HepG2 (cell line): ENCODE measurements around the gene ESR2. TPM values are rescaled to one million over a fixed set of nuclear protein-coding genes. Genes with fewer than 3 reads are reported as not detected.

Experiments
- ATM ChIP-seq: fragments of 450-650 bp; IDR thresholded peaks from 2 replicates; pipeline ENCODE4 v1.7.1; 2017; ENCODE audit warnings: mild to moderate bottlenecking, borderline replicate concordance
- SAP130 ChIP-seq: IDR thresholded peaks from 2 replicates; pipeline ENCODE4 v1.6.1; 2016; ENCODE audit warnings: low read depth
- SSRP1 ChIP-seq: IDR thresholded peaks from 2 replicates; pipeline ENCODE4 v1.6.1; 2016; ENCODE audit warnings: control low read depth
- ZMYM2 ChIP-seq: sonication (generic); formaldehyde crosslinking; IDR thresholded peaks from 2 replicates; pipeline ENCODE4 v1.8.0; 2022; ENCODE audit warnings: mild to moderate bottlenecking, missing genetic modification reagents
- ZNF777 ChIP-seq: sonication (generic); formaldehyde crosslinking; IDR thresholded peaks from 2 replicates; pipeline ENCODE4 v1.4.0; 2020; ENCODE audit warnings: missing genetic modification reagents
- ZSCAN12 ChIP-seq: sonication (generic); formaldehyde crosslinking; IDR thresholded peaks from 2 replicates; pipeline ENCODE4 v1.9.0; 2021; ENCODE audit warnings: mild to moderate bottlenecking, missing genetic modification reagents
- ZSCAN21 ChIP-seq: sonication (generic); formaldehyde crosslinking; IDR thresholded peaks from 2 replicates; pipeline ENCODE4 v1.8.0; 2022; ENCODE audit warnings: mild to moderate bottlenecking, missing genetic modification reagents, moderate library complexity, borderline replicate concordance
- polyA plus RNA-seq, 8 experiments: library from polyadenylated mRNA; depleted of rRNA in 3 of 8; stranded (reverse) in 7 of 8; unstranded in 1 of 8; fragments of >200 nt; fragmentation: Illumina TruSeq in 4 of 8; extraction: Trizol in 4 of 8; gene quantifications; 2 replicates each; pipeline versions ENCODE4 v1.2.1 to v1.2.3, GENCODE V29; 2011 to 2016; ENCODE audit warnings: low read depth in 4 of 8, missing spikeins in 1 of 8, mixed read lengths in 1 of 8; ENCODE audit not compliant: insufficient read depth in 1 of 8
- total RNA-seq, 5 experiments: library from RNA; depleted of rRNA; stranded (reverse); fragments of >200 nt; fragmentation: Illumina TruSeq; extraction: Trizol; gene quantifications; 2 replicates each; pipeline ENCODE4 v1.2.3, GENCODE V29; 2016; ENCODE audit warnings: low read depth in 1 of 5
- TF ChIP-seq, protein P1 (sequence below): sonication (generic); formaldehyde crosslinking; IDR thresholded peaks from 2 replicates; pipeline ENCODE4 v1.4.0; 2020; ENCODE audit warnings: missing genetic modification reagents
- TF ChIP-seq, protein P2 (sequence below): sonication (generic); formaldehyde crosslinking; IDR thresholded peaks from 2 replicates; pipeline ENCODE4 v1.5.0; 2020; ENCODE audit warnings: mild to moderate bottlenecking, missing genetic modification reagents
- TF ChIP-seq, protein P3 (sequence below), 2 experiments: sonication (generic) in 1 of 2; formaldehyde crosslinking in 1 of 2; IDR thresholded peaks; 2 replicates each; pipeline versions ENCODE4 v1.4.0 to v1.6.1; 2018 to 2020; ENCODE audit warnings: missing genetic modification reagents in 2 of 2, borderline replicate concordance in 1 of 2, low read depth in 1 of 2, mild to moderate bottlenecking in 1 of 2, missing biosample characterization in 1 of 2
- TF ChIP-seq, protein P4 (sequence below): sonication (generic); formaldehyde crosslinking; IDR thresholded peaks from 2 replicates; pipeline ENCODE4 v1.8.0; 2022; ENCODE audit warnings: mild to moderate bottlenecking, missing genetic modification reagents
- TF ChIP-seq, protein P5 (sequence below): sonication (generic); formaldehyde crosslinking; IDR thresholded peaks from 2 replicates; pipeline ENCODE4 v1.9.0; 2022; ENCODE audit warnings: missing genetic modification reagents, mild to moderate bottlenecking, borderline replicate concordance
- TF ChIP-seq, protein P6 (sequence below): sonication (generic); formaldehyde crosslinking; IDR thresholded peaks from 2 replicates; pipeline ENCODE4 v1.4.0; 2020; ENCODE audit warnings: missing genetic modification reagents

The ESR2 gene
- total and polyA plus RNA-seq, 2 of the 13 experiments (the other 11 are each of a cell fraction or from before 2014, with no cell fraction given): 0.01 to 0.04 TPM

DNA sequence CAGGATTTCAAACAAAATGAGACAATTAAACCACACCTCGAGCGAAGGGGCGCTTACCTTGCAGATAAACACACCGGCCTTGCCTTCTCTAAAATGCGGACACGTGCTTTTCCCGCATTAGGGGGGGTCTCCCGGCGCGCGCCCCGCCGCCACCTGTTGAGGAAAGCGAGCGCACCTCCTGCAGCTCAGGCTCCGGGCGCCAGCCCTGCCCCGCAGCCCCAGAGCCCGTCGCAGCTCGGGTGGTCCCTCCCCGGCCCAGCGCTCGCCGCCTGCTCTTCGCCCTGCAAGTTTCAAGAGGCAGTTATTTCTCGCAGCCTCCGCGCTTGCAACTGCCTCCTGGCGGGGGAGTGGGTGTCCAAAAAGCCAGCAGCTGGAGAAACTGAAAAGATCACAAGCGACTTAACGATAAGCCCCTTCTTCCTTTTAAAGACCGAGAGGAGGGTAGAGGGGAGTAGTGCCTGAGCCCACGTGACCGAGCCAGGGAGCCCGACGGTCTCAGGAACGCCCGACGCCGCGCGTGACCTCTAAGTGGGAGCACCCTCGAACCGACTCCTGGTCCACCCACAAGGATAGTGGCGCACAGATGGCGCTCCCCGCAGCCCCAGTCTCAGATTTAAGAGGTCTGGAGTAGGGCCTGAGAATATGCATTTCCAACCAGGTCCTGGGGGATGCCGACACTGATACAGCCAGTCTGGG, at the start of gene ESR2 (continued):
- TF ChIP-seq, protein P1, sequence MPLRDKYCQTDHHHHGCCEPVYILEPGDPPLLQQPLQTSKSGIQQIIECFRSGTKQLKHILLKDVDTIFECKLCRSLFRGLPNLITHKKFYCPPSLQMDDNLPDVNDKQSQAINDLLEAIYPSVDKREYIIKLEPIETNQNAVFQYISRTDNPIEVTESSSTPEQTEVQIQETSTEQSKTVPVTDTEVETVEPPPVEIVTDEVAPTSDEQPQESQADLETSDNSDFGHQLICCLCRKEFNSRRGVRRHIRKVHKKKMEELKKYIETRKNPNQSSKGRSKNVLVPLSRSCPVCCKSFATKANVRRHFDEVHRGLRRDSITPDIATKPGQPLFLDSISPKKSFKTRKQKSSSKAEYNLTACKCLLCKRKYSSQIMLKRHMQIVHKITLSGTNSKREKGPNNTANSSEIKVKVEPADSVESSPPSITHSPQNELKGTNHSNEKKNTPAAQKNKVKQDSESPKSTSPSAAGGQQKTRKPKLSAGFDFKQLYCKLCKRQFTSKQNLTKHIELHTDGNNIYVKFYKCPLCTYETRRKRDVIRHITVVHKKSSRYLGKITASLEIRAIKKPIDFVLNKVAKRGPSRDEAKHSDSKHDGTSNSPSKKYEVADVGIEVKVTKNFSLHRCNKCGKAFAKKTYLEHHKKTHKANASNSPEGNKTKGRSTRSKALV (CRISPR knock-in tag): peak; percentile 73; the same call in 1 of the 2 replicates
- TF ChIP-seq ATM: no peak
- TF ChIP-seq ZSCAN12: no peak
- TF ChIP-seq, protein P2, sequence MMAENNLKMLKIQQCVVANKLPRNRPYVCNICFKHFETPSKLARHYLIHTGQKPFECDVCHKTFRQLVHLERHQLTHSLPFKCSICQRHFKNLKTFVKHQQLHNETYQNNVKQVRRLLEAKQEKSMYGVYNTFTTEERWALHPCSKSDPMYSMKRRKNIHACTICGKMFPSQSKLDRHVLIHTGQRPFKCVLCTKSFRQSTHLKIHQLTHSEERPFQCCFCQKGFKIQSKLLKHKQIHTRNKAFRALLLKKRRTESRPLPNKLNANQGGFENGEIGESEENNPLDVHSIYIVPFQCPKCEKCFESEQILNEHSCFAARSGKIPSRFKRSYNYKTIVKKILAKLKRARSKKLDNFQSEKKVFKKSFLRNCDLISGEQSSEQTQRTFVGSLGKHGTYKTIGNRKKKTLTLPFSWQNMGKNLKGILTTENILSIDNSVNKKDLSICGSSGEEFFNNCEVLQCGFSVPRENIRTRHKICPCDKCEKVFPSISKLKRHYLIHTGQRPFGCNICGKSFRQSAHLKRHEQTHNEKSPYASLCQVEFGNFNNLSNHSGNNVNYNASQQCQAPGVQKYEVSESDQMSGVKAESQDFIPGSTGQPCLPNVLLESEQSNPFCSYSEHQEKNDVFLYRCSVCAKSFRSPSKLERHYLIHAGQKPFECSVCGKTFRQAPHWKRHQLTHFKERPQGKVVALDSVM (CRISPR knock-in tag): no peak
- TF ChIP-seq, protein P3, sequence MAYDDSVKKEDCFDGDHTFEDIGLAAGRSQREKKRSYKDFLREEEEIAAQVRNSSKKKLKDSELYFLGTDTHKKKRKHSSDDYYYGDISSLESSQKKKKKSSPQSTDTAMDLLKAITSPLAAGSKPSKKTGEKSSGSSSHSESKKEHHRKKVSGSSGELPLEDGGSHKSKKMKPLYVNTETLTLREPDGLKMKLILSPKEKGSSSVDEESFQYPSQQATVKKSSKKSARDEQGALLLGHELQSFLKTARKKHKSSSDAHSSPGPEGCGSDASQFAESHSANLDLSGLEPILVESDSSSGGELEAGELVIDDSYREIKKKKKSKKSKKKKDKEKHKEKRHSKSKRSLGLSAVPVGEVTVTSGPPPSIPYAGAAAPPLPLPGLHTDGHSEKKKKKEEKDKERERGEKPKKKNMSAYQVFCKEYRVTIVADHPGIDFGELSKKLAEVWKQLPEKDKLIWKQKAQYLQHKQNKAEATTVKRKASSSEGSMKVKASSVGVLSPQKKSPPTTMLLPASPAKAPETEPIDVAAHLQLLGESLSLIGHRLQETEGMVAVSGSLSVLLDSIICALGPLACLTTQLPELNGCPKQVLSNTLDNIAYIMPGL (CRISPR knock-in tag; IDR thresholded peaks at IDR 0.05; ENCODE audit: borderline replicate concordance in 1 of 2, low read depth in 1 of 2): 0 out of 4 replicates have a peak, but pooled peaks of 1 of the 2 experiments have one; percentile 11
- 0 out of 2 replicates have a peak, but pooled peaks have one; percentile 58 for TF ChIP-seq ZMYM2
- no peak for TF ChIP-seq ZSCAN21
- TF ChIP-seq, protein P4, sequence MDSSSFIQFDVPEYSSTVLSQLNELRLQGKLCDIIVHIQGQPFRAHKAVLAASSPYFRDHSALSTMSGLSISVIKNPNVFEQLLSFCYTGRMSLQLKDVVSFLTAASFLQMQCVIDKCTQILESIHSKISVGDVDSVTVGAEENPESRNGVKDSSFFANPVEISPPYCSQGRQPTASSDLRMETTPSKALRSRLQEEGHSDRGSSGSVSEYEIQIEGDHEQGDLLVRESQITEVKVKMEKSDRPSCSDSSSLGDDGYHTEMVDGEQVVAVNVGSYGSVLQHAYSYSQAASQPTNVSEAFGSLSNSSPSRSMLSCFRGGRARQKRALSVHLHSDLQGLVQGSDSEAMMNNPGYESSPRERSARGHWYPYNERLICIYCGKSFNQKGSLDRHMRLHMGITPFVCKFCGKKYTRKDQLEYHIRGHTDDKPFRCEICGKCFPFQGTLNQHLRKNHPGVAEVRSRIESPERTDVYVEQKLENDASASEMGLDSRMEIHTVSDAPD (CRISPR knock-in tag): no peak
- TF ChIP-seq SSRP1 (CRISPR knock-in tag): no peak
- no peak for TF ChIP-seq SAP130 (CRISPR knock-in tag)
- TF ChIP-seq ZNF777 (CRISPR knock-in tag): peak; percentile 82
- TF ChIP-seq, protein P5, sequence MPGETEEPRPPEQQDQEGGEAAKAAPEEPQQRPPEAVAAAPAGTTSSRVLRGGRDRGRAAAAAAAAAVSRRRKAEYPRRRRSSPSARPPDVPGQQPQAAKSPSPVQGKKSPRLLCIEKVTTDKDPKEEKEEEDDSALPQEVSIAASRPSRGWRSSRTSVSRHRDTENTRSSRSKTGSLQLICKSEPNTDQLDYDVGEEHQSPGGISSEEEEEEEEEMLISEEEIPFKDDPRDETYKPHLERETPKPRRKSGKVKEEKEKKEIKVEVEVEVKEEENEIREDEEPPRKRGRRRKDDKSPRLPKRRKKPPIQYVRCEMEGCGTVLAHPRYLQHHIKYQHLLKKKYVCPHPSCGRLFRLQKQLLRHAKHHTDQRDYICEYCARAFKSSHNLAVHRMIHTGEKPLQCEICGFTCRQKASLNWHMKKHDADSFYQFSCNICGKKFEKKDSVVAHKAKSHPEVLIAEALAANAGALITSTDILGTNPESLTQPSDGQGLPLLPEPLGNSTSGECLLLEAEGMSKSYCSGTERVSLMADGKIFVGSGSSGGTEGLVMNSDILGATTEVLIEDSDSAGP (CRISPR knock-in tag): 0 out of 2 replicates have a peak, but pooled peaks have one; percentile 38
- TF ChIP-seq, protein P6, sequence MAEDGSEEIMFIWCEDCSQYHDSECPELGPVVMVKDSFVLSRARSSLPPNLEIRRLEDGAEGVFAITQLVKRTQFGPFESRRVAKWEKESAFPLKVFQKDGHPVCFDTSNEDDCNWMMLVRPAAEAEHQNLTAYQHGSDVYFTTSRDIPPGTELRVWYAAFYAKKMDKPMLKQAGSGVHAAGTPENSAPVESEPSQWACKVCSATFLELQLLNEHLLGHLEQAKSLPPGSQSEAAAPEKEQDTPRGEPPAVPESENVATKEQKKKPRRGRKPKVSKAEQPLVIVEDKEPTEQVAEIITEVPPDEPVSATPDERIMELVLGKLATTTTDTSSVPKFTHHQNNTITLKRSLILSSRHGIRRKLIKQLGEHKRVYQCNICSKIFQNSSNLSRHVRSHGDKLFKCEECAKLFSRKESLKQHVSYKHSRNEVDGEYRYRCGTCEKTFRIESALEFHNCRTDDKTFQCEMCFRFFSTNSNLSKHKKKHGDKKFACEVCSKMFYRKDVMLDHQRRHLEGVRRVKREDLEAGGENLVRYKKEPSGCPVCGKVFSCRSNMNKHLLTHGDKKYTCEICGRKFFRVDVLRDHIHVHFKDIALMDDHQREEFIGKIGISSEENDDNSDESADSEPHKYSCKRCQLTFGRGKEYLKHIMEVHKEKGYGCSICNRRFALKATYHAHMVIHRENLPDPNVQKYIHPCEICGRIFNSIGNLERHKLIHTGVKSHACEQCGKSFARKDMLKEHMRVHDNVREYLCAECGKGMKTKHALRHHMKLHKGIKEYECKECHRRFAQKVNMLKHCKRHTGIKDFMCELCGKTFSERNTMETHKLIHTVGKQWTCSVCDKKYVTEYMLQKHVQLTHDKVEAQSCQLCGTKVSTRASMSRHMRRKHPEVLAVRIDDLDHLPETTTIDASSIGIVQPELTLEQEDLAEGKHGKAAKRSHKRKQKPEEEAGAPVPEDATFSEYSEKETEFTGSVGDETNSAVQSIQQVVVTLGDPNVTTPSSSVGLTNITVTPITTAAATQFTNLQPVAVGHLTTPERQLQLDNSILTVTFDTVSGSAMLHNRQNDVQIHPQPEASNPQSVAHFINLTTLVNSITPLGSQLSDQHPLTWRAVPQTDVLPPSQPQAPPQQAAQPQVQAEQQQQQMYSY: no peak
